ENCODE measurements around the gene C1orf74. TPM values are rescaled to one million over a fixed set of nuclear protein-coding genes. Genes with fewer than 3 reads are reported as not detected.

The C1orf74 gene
- total and polyA plus RNA-seq, 2 donors (not counting 3 experiments of a cell fraction or from before 2014, with no cell fraction given): 2.4 to 3.0 TPM

- Histone ChIP-seq H3K79me2 (ENCODE audit: control insufficient read depth, insufficient read depth, low read length) (no peaks in the 10 kb centered on the region), H3K9ac (replicated peaks; ENCODE audit: extremely low read depth, insufficient read depth, low read length) (no peak overlapping the region), H3K9me1 (replicated peaks; ENCODE audit: control insufficient read depth, extremely low read depth, insufficient read depth, low read length) (no peaks in the 10 kb centered on the region), H3K36me3 (ENCODE audit: control insufficient read depth in 2 of 2, extremely low read depth in 1 of 2, insufficient read depth in 2 of 2, low read length in 2 of 2) (no peaks in the 10 kb centered on the region), H3K27ac (ENCODE audit: insufficient read depth, low read depth, low read length) (no peak overlapping the region), H3K4me3 (replicated peaks in 1 of 3; ENCODE audit: insufficient read depth in 1 of 3, low read depth in 1 of 3, low read length in 3 of 3) (no peak overlapping the region), H4K20me1 (replicated peaks; ENCODE audit: control insufficient read depth, extremely low read depth, insufficient read depth, low read length) (no peaks in the 10 kb centered on the region), H2AFZ (ENCODE audit: low read depth, low read length) (no peak overlapping the region), H3K27me3 (ENCODE audit: control insufficient read depth in 2 of 2, insufficient read depth in 2 of 2, low read length in 2 of 2) (no peaks in the 10 kb centered on the region), H3K4me2 (ENCODE audit: insufficient read depth, low read length) (no peak overlapping the region), H3K4me1 (ENCODE audit: control insufficient read depth, extremely low read depth, insufficient read depth, low read length) (peaks cover 18% of the 10 kb centered on the region), H3K9me3 (replicated peaks; ENCODE audit: control insufficient read depth, insufficient read depth, low read length) (no peaks in the 10 kb centered on the region)
- ChIA-PET CTCF (interaction anchor here (1.8 to 2.7 kb wide), 2 partner anchors 14 to 23 kb away, joined by 5 to 24 read pairs; partner anchors contain the start of gene C1orf74), POLR2A (no interaction called here)
- intact Hi-C loops (cut with micrococcal nuclease): no loop called here
- BruUV-seq (replicated peaks): no TSS peak
- dilution Hi-C loops (cut with MboI; ENCODE audit: extremely low pct_ligation_motif_present, low sequenced_read_pairs): no loop called here
- no peak for TF ChIP-seq MAX (IDR thresholded peaks at IDR 0.05; ENCODE audit: insufficient read depth, insufficient read length)
- TF ChIP-seq CTCF (IDR thresholded peaks at IDR 0.05; ENCODE audit: extremely low read depth in 1 of 2, insufficient read depth in 1 of 2, low read depth in 1 of 2, low read length in 2 of 2): no peak
- no peak for TF ChIP-seq GATA2 (IDR thresholded peaks at IDR 0.05; ENCODE audit: insufficient read depth, insufficient read length, low read depth, low read length)
- TF ChIP-seq JUN (IDR thresholded peaks at IDR 0.05; ENCODE audit: borderline replicate concordance, insufficient read depth, insufficient read length, low read depth): no peak
- TF ChIP-seq EZH2 (IDR thresholded peaks at IDR 0.05; ENCODE audit: borderline replicate concordance, low read depth, low read length, severe bottlenecking): no peak
- no peak for TF ChIP-seq POLR2AphosphoS5 (IDR thresholded peaks at IDR 0.05; ENCODE audit: insufficient read depth, low read depth, low read length)
- no peak for TF ChIP-seq POLR2A (IDR thresholded peaks at IDR 0.05; ENCODE audit: low read depth, low read length)
- TF ChIP-seq FOS (IDR thresholded peaks at IDR 0.05; ENCODE audit: borderline replicate concordance, insufficient read depth, low read length): no peak
- TF ChIP-seq MYC (IDR thresholded peaks at IDR 0.05; ENCODE audit: low read depth, low read length): no peak
- DNase-seq (ENCODE audit: low read depth, low spot score) (no peak), FAIRE-seq (no peak)
Observed at GRCh38 chr1:209770636-209771415, 13.5 kb downstream of the C1orf74 start.
